Suprapubic skin (tissue), 3 donors: ENCODE measurements around the gene ANO4.
"Not testable (repeated sequence)": the region's sequence is repeated elsewhere in the genome, so short reads cannot be mapped to it uniquely, and the experiment has no call there.

ENCODE experiments used
- CTCF ChIP-seq, 2 donors: fragments of 200-600 bp in 1 of 2; fragments of 450-650 bp in 1 of 2; sonication (generic) in 1 of 2; IDR thresholded peaks; one replicate each; pipeline ENCODE4 v1.5.1; 2016 to 2019; ENCODE audit warnings: antibody characterized with exemption in 2 of 2, mild to moderate bottlenecking in 1 of 2, moderate library complexity in 1 of 2
- EP300 ChIP-seq: sonication (generic); formaldehyde crosslinking; IDR thresholded peaks from one replicate; pipeline ENCODE4 v1.6.1; 2017; ENCODE audit warnings: antibody characterized with exemption
- POLR2A ChIP-seq, 2 donors: fragments of 450-650 bp; IDR thresholded peaks; one replicate each; pipeline ENCODE4 v1.6.1; 2017; ENCODE audit warnings: antibody characterized with exemption in 2 of 2, mild to moderate bottlenecking in 2 of 2, moderate library complexity in 2 of 2

GRCh38 chr12:101062508-101062907, 267.9 kb downstream of the ANO4 start:
- not testable (repeated sequence) for TF ChIP-seq CTCF (IDR thresholded peaks at IDR 0.05); POLR2A (IDR thresholded peaks at IDR 0.05); EP300
